Testis (tissue), 3 donors: Measurements from ENCODE around the gene ETS1. TPM values are rescaled to one million over a fixed set of nuclear protein-coding genes. Genes with fewer than 3 reads are reported as not detected.

Experiments used
- DNase-seq: peaks from one replicate; pipeline ENCODE4 v3.0.0-alpha.2; 2019
- H3K27ac ChIP-seq, 2 donors: fragments of 200-600 bp; sonication (generic); one replicate each; pipeline ENCODE4 v1.5.1; 2019
- H3K27me3 ChIP-seq: fragments of 200-600 bp; sonication (generic); one replicate; pipeline ENCODE4 v1.5.1; 2019
- H3K36me3 ChIP-seq: fragments of 200-600 bp; sonication (generic); one replicate; pipeline ENCODE4 v1.5.1; 2017; ENCODE audit warnings: low read depth; ENCODE audit errors: missing control alignments
- H3K4me1 ChIP-seq: fragments of 200-600 bp; sonication (generic); one replicate; pipeline ENCODE4 v1.5.1; 2019
- H3K4me3 ChIP-seq, 2 donors: fragments of 200-600 bp; sonication (generic); one replicate each; pipeline ENCODE4 v1.5.1; 2017 to 2019
- H3K9me3 ChIP-seq: fragments of 200-600 bp; sonication (generic); one replicate; pipeline ENCODE4 v1.5.1; 2017
- POLR2A ChIP-seq: fragments of 450-650 bp; IDR thresholded peaks from one replicate; pipeline ENCODE4 v1.6.1; 2017; ENCODE audit warnings: antibody characterized with exemption, mild to moderate bottlenecking, moderate library complexity
- WGBS, 2 donors: methylation state at CpG; one replicate each; pipeline ENCODE4 v1.1.5; 2018; 5-methylcytosine and 5-hydroxymethylcytosine counted together
- intact Hi-C: fragments of 100-400 bp; cut with DNase I; formaldehyde crosslinking; loops from one replicate; pipeline ENCODE4 v1.15.1; 2023; ENCODE audit warnings: low total_unique reads
- polyA plus RNA-seq: library from polyadenylated mRNA; stranded (reverse); fragments of 350-450 nt; fragmentation: Illumina TruSeq; extraction: RNeasy Lipid Tissue Mini Kit (QIAGEN cat#74804); gene quantifications from one replicate; pipeline ENCODE4 v1.2.3, GENCODE V29; 2014; ENCODE audit warnings: low read depth, low replicate concordance; ENCODE audit not compliant: insufficient read depth
- total RNA-seq, 2 donors: library from RNA; depleted of rRNA; stranded (reverse); fragments of >200 nt; gene quantifications; one replicate each; pipeline ENCODE4 v1.2.3, GENCODE V29; 2016
- TF ChIP-seq, protein P1 (sequence below), 3 experiments: fragments of 450-650 bp in 2 of 3; fragments of 200-600 bp in 1 of 3; sonication (generic) in 1 of 3; IDR thresholded peaks; one replicate each; pipeline ENCODE4 v1.5.1; 2016 to 2019; ENCODE audit warnings: antibody characterized with exemption in 3 of 3, mild to moderate bottlenecking in 2 of 3, moderate library complexity in 1 of 3

ETS1 gene
- total and polyA plus RNA-seq, 3 donors from 2014 or later: 15.1 to 21.1 (median 15.3) TPM

DNA sequence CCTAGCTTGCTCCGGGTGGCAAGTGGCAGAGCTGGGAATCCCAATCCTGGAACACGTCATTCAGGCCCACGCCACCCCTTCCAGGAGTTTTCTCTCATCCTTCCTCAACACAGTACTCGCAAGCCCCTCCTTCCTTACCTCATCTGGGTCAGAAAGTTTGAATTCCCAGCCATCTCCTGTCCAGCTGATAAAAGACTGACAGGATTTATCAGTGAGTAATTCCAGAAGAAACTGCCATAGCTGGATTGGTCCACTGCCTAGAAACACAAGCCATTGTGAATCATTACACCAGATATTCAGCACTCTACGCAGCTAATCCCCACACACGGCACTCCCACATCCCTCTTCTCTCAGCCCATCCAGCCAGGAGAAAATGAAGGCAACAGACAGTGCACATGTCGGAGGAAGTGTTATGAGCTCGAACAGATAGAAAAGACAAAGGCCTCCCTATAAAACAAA lies 124.0 kb downstream of the ETS1 start:
- Histone ChIP-seq H3K36me3 (no peaks in the 10 kb centered on the region), H3K9me3 (no peaks in the 10 kb centered on the region), H3K4me3 (no peak overlapping the region), H3K27me3 (no peaks in the 10 kb centered on the region), H3K4me1 (peaks cover 4% of the 10 kb centered on the region), H3K27ac (no peak overlapping the region)
- WGBS, 2 donors: 53 to 67% methylated on average over 8 of the region's 8 CpGs
- DNase-seq: no peak
- TF ChIP-seq, protein P1, sequence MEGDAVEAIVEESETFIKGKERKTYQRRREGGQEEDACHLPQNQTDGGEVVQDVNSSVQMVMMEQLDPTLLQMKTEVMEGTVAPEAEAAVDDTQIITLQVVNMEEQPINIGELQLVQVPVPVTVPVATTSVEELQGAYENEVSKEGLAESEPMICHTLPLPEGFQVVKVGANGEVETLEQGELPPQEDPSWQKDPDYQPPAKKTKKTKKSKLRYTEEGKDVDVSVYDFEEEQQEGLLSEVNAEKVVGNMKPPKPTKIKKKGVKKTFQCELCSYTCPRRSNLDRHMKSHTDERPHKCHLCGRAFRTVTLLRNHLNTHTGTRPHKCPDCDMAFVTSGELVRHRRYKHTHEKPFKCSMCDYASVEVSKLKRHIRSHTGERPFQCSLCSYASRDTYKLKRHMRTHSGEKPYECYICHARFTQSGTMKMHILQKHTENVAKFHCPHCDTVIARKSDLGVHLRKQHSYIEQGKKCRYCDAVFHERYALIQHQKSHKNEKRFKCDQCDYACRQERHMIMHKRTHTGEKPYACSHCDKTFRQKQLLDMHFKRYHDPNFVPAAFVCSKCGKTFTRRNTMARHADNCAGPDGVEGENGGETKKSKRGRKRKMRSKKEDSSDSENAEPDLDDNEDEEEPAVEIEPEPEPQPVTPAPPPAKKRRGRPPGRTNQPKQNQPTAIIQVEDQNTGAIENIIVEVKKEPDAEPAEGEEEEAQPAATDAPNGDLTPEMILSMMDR (IDR thresholded peaks at IDR 0.05): no peak
- no peak for TF ChIP-seq POLR2A
- intact Hi-C loops: no loop called here

DNA sequence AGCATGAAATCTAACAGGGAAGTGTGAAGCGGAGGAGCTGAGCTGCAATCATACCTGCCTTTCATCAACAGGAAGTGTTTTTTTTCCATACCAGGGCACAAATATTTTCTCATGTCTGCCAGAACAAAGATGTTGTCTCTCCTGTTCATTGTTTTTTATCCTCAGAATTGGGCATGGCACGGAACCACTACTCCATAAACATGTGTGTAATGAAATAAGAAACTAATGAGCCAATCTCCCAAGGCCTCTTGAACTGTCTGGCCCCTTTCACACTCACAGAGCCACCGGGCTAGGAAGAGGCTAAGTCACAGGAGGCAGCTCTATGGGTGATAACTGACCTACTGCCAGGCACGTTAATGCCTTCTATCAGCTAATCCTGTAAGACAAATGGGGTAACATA lies 124.4 kb downstream of the ETS1 start:
- intact Hi-C loops: no loop called here
- H3K4me1 ChIP-seq: peaks cover 4% of the 10 kb centered on the region
- no peaks in the 10 kb centered on the region for H3K9me3 ChIP-seq
- H3K27ac ChIP-seq: no peak overlapping the region
- no peaks in the 10 kb centered on the region for H3K36me3 ChIP-seq
- 78 to 88% methylated on average over 4 of the region's 4 CpGs for WGBS, 2 donors
- H3K4me3 ChIP-seq: no peak overlapping the region
- no peaks in the 10 kb centered on the region for H3K27me3 ChIP-seq
- no peak for TF ChIP-seq POLR2A
- no peak for DNase-seq

DNA sequence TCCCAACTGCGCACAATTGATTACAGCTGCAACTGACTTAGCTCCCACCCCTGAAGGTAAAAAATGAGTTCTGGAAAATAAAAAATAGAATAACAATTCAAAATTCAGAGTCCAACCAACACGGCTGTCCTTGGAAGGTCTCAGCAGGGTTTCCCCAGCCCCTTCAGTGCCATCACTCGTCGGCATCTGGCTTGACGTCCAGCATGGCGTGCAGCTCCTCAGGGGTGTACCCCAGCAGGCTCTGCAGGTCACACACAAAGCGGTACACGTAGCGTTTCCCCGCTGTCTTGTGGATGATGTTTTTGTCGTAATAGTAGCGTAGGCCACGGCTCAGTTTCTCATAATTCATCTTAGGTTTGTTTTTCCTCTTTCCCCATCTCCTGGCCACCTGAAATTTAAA lies 125.2 kb downstream of the ETS1 start:
- no peaks in the 10 kb centered on the region for H3K9me3 ChIP-seq
- no peak overlapping the region for H3K4me3 ChIP-seq
- no peaks in the 10 kb centered on the region for H3K36me3 ChIP-seq
- intact Hi-C loops: no loop called here
- no peak overlapping the region for H3K27ac ChIP-seq
- 97% methylated on average over 13 of the region's 13 CpGs for WGBS, 2 donors
- no peak for TF ChIP-seq POLR2A
- no peak for DNase-seq
- peaks cover 4% of the 10 kb centered on the region for H3K4me1 ChIP-seq
- H3K27me3 ChIP-seq: no peaks in the 10 kb centered on the region

DNA sequence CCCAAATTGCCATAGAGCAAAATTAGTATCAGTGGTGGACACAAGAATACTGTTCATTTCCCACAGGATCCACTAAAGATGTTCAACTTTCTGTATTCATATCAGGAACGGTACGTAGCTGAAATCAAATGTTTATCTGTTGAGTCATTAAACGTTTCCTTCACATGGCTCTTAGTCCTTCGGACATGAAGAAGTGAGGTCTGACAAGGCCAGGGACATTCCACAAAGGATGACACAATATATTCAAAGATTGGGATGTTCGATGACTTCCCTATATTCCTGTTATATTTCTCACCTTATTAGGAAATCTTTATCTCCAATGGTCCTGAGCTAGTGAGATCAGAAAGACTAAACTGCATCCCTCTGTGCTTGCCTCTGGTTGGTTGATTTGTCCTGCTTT lies 129.0 kb downstream of the ETS1 start:
- no peak for DNase-seq
- intact Hi-C loops: no loop called here
- Histone ChIP-seq H3K27ac (no peak overlapping the region), H3K27me3 (no peaks in the 10 kb centered on the region), H3K36me3 (no peaks in the 10 kb centered on the region), H3K9me3 (no peaks in the 10 kb centered on the region), H3K4me3 (no peak overlapping the region), H3K4me1 (peaks cover 3% of the 10 kb centered on the region)
- WGBS, 2 donors: 45 to 47% methylated on average over 5 of the region's 5 CpGs
- TF ChIP-seq, protein P1 (IDR thresholded peaks at IDR 0.05): no peak
- TF ChIP-seq POLR2A: no peak

DNA sequence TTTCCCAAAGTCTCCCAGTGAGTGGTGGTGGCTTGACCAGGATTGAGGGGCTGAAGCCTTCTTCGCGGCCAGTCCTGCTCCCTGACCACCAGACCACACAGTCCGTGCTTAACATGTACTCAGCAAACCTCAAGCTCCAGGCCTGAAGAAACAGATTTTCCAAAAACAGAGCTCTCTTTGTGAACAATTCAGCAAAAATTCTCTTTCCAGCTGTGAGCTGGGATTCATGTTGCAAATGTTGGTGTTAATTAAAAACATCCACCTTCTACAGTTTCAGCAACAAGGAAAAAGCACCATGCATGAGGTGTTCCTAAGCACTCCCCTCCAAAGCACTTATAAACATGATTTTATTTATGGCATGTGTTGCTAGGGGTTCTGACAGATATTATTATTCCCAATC lies 129.5 kb downstream of the ETS1 start:
- Histone ChIP-seq H3K36me3 (no peaks in the 10 kb centered on the region), H3K4me3 (no peak overlapping the region), H3K9me3 (no peaks in the 10 kb centered on the region), H3K4me1 (peaks cover 5% of the 10 kb centered on the region), H3K27me3 (no peaks in the 10 kb centered on the region), H3K27ac (no peak overlapping the region)
- intact Hi-C loops: no loop called here
- WGBS, 2 donors: 89% methylated on average over 3 of the region's 3 CpGs
- TF ChIP-seq POLR2A: no peak
- TF ChIP-seq, protein P1 (IDR thresholded peaks at IDR 0.05): no peak
- no peak for DNase-seq

DNA sequence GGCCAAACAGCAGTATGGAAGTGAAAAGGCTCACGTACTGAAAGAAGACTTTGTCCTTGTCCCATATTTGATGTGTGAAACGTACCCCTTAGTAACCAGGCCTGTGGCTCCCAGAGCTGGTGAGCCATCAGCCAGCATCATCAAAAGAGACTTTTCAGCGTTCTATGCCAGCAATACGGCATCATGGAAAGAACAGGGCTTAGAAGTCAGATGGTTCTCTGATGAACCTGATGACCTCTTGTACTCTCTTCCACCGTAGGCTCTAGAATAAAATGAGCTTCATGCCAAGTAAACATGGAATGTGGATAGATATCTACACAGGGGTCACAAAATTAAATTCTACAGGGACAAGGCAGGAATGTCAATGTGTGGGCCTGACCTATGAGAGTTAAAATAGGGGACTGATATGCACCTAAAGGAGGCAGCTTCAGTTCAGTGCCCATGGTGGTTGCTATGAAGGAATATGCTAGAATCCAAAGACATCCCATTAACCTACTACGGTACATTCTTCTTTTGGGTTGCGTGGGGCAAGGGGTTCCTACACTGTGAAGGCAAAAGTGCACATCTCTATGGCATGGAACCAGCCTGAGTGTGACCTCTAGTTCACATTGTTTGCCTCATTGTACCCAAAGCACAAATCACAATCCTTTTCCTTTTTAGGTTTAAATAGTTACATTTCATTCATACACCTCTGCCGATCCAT lies 130.6 kb downstream of the ETS1 start:
- Histone ChIP-seq H3K4me1 (peaks cover 9% of the 10 kb centered on the region), H3K27me3 (no peaks in the 10 kb centered on the region), H3K36me3 (no peaks in the 10 kb centered on the region), H3K9me3 (no peaks in the 10 kb centered on the region), H3K27ac (peak overlapping the region in 1 of 2 donors; percentile 28), H3K4me3 (no peak overlapping the region)
- DNase-seq: no peak
- WGBS, 2 donors: 74 to 80% methylated on average over 8 of the region's 8 CpGs
- no peak for TF ChIP-seq POLR2A
- intact Hi-C loops: no loop called here
